Measurements from ENCODE around the gene RPS27L. TPM values are rescaled to one million over a fixed set of nuclear protein-coding genes. Genes with fewer than 3 reads are reported as not detected.

Gene RPS27L
- total and polyA plus RNA-seq, 2 of the 8 experiments (the other 6 are each of a cell fraction or from before 2014, with no cell fraction given): 115 to 143 TPM

DNA sequence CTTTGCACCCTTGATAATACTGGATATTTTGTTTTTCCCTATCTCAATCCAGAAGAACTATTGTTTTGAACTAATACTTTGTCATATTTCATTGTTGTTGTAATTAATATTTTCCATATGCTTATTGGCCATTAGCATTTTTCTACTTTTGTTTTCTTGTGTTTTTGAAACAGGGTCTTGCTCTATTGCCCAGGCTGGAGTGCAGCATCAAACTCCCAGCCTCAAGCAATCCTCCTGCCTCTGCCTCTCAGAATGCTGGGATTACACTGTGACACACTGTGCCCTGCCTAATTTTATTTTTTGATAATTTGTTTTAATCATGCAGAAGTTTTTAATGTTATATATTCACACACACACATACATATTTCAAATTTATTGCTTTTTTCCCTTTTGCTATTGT, 3.4 kb upstream of the RPS27L start:
- Histone ChIP-seq H3K4me2 (ENCODE audit: insufficient read depth in 1 of 2, low read depth in 2 of 2, low read length in 2 of 2) (no peak overlapping the region), H3K79me2 (ENCODE audit: control insufficient read depth in 1 of 2, insufficient read depth in 2 of 2, low read length in 2 of 2) (peaks cover 0 to 13% of the 10 kb centered on the region in 2 experiments; a peak in 2 of 4 replicates), H3K4ac (replicated peaks; ENCODE audit: insufficient read length, low read depth, low read length) (no peak overlapping the region), H2AK5ac (ENCODE audit: low read depth, low read length) (no peak overlapping the region), H3K18ac (ENCODE audit: extremely low read depth, low read length) (no peak overlapping the region), H3K36me3 (ENCODE audit: control insufficient read depth in 2 of 4, insufficient read depth in 4 of 4, low read length in 3 of 4) (peaks cover 0 to under 1% (median under 1%) of the 10 kb centered on the region in 4 experiments; a peak in 2 of 8 replicates), H2BK15ac (ENCODE audit: low read length) (no peak overlapping the region), H3K27ac (ENCODE audit: low read depth, low read length) (no peak overlapping the region), H3K14ac (ENCODE audit: insufficient read length) (no peak overlapping the region), H3K23ac (ENCODE audit: insufficient read length) (no peak overlapping the region), H4K5ac (ENCODE audit: insufficient read length, low read depth, low read length) (no peak overlapping the region), H2BK120ac (replicated peaks; ENCODE audit: low read depth, low read length) (no peak overlapping the region), H3K4me1 (replicated peaks in 1 of 4; ENCODE audit: control insufficient read depth in 3 of 4, insufficient read depth in 4 of 4, low read length in 3 of 4) (peaks cover 0 to 3% (median 0%) of the 10 kb centered on the region in 4 experiments; a peak in 1 of 7 replicates), H2AFZ (ENCODE audit: low read length) (no peak overlapping the region), H3K23me2 (ENCODE audit: low read depth, low read length) (peaks cover 2% of the 10 kb centered on the region; the same call in 1 of the 2 replicates), H4K8ac (ENCODE audit: extremely low read depth, insufficient read depth, low read length) (no peak overlapping the region), H2BK12ac (ENCODE audit: low read depth, low read length) (no peak overlapping the region), H4K91ac (replicated peaks; ENCODE audit: insufficient read length, low read length) (no peak overlapping the region), H3K4me3 (ENCODE audit: extremely low read depth in 1 of 4, insufficient read depth in 2 of 4, low read depth in 3 of 4, low read length in 4 of 4) (no peak overlapping the region), H4K20me1 (replicated peaks in 1 of 2; ENCODE audit: control insufficient read depth in 1 of 2, insufficient read depth in 2 of 2, low read length in 2 of 2) (no peaks in the 10 kb centered on the region), H3K56ac (replicated peaks; ENCODE audit: insufficient read length, low read depth, low read length) (no peak overlapping the region), H3K9ac (replicated peaks in 1 of 4; ENCODE audit: extremely low read depth in 1 of 4, low read depth in 3 of 4, low read length in 3 of 4) (no peak overlapping the region), H2BK5ac (ENCODE audit: low read depth, low read length) (no peak overlapping the region), H3K27me3 (replicated peaks in 1 of 4; ENCODE audit: control insufficient read depth in 3 of 4, extremely low read depth in 1 of 4, insufficient read depth in 3 of 4, low read length in 3 of 4) (no peaks in the 10 kb centered on the region), H3K79me1 (ENCODE audit: low read depth, low read length) (no peaks in the 10 kb centered on the region), H2BK20ac (ENCODE audit: low read length) (no peak overlapping the region), H3K9me3 (ENCODE audit: insufficient read depth in 2 of 2, low read depth in 1 of 2, low read length in 1 of 2) (no peaks in the 10 kb centered on the region)
- DNase-seq (ENCODE audit: low read depth in 1 of 2, low spot score in 2 of 2) (no peak), FAIRE-seq (no peak)
- ChIA-PET POLR2A (ENCODE audit: partially characterized antibody) (interaction anchor here (0.6 to 1.3 kb wide), 2 partner anchors 27 to 31 kb away, joined by 3 read pairs; no protein-coding TSS in a partner anchor), CTCF (ENCODE audit: partially characterized antibody) (no interaction called here)
- TF ChIP-seq CHD1 (IDR thresholded peaks at IDR 0.05; ENCODE audit: low read depth, low read length): no peak
- TF ChIP-seq, protein P1, sequence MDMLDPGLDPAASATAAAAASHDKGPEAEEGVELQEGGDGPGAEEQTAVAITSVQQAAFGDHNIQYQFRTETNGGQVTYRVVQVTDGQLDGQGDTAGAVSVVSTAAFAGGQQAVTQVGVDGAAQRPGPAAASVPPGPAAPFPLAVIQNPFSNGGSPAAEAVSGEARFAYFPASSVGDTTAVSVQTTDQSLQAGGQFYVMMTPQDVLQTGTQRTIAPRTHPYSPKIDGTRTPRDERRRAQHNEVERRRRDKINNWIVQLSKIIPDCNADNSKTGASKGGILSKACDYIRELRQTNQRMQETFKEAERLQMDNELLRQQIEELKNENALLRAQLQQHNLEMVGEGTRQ (IDR thresholded peaks at IDR 0.05; ENCODE audit: low read length): no peak
- no peak for TF ChIP-seq SIX5 (IDR thresholded peaks at IDR 0.05; ENCODE audit: low read depth, low read length)
- TF ChIP-seq TEAD4 (IDR thresholded peaks at IDR 0.05; ENCODE audit: low read depth, low read length): no peak
- no peak for TF ChIP-seq BRCA1 (IDR thresholded peaks at IDR 0.05; ENCODE audit: low read depth, low read length)
- TF ChIP-seq RNF2 (IDR thresholded peaks at IDR 0.05; ENCODE audit: borderline replicate concordance, low read depth, low read length, missing control alignments, poor library complexity, severe bottlenecking): no peak
- no peak for TF ChIP-seq HDAC6 (IDR thresholded peaks at IDR 0.05; ENCODE audit: low read depth, low read length)
- TF ChIP-seq SIRT6 (IDR thresholded peaks at IDR 0.05; ENCODE audit: low read length): no peak
- TF ChIP-seq ASH2L (IDR thresholded peaks at IDR 0.05; ENCODE audit: low read length): no peak
- no peak for TF ChIP-seq KDM1A (IDR thresholded peaks at IDR 0.05; ENCODE audit: borderline replicate concordance, low read length)
- TF ChIP-seq TAF7 (optimal IDR thresholded peaks at IDR 0.05; ENCODE audit: borderline replicate concordance, low read depth, low read length): no peak

Measured in H1 (cell line).